HL-60 (cell line): ENCODE measurements around the gene SOX30.

Experiments
- DNase-seq, 2 experiments: peaks; one replicate each; pipeline ENCODE4 v3.0.0-alpha.2; 2010 to 2020; ENCODE audit warnings: low read depth in 1 of 2, low spot score in 1 of 2
- H3K27ac ChIP-seq: fragments of 250-450 bp; sonication (Bioruptor Pico); replicated peaks from 2 replicates; pipeline ENCODE4 v1.5.1; 2020; ENCODE audit warnings: mild to moderate bottlenecking, moderate library complexity
- H3K27me3 ChIP-seq: fragments of 250-450 bp; sonication (Bioruptor Pico); 2 replicates; pipeline ENCODE4 v1.5.1; 2021; ENCODE audit warnings: mild to moderate bottlenecking, moderate library complexity; ENCODE audit not compliant: insufficient read depth, poor library complexity, severe bottlenecking
- H3K4me3 ChIP-seq: replicated peaks from 2 replicates; pipeline ENCODE4 v1.5.1; 2011; ENCODE audit warnings: mild to moderate bottlenecking, control low read depth, low read length; ENCODE audit not compliant: insufficient read depth
- CTCF ChIP-seq: IDR thresholded peaks from one replicate; pipeline ENCODE4 v1.5.1; 2011; ENCODE audit warnings: low read length, control low read depth, inconsistent platforms; ENCODE audit not compliant: insufficient read depth
- GABPA ChIP-seq: IDR thresholded peaks from 2 replicates; pipeline ENCODE4 v1.6.1; 2012; ENCODE audit warnings: low read depth
- POLR2AphosphoS5 ChIP-seq: IDR thresholded peaks from 2 replicates; pipeline ENCODE4 v1.6.1; 2012; ENCODE audit warnings: low read depth
- REST ChIP-seq: IDR thresholded peaks from 2 replicates; pipeline ENCODE4 v1.6.1; 2012; ENCODE audit warnings: low read depth; ENCODE audit not compliant: insufficient replicate concordance
- SPI1 ChIP-seq: IDR thresholded peaks from 2 replicates; pipeline ENCODE4 v1.6.1; 2012; ENCODE audit warnings: low read depth, mild to moderate bottlenecking, borderline replicate concordance

Gene SOX30

GRCh38 chr5:157672976-157673375, 20.7 kb upstream of the SOX30 start:
- no peak for DNase-seq
- Histone ChIP-seq H3K27me3 (peaks cover 30% of the 10 kb centered on the region), H3K27ac (no peak overlapping the region), H3K4me3 (no peak overlapping the region)
- TF ChIP-seq REST (no peak), SPI1 (no peak), GABPA (no peak), CTCF (no peak), POLR2AphosphoS5 (no peak)

- peaks cover 30% of the 10 kb centered on the region for H3K27me3 ChIP-seq
- H3K4me3 ChIP-seq, result peak overlapping the region; percentile 42; the same call in 1 of the 2 replicates
- TF ChIP-seq SPI1, result no peak
- TF ChIP-seq REST, result no peak
- TF ChIP-seq CTCF, result no peak
- no peak for TF ChIP-seq GABPA
- no peak for TF ChIP-seq POLR2AphosphoS5
Observed at GRCh38 chr5:157671592-157672330, 19.5 kb upstream of the SOX30 start.

GRCh38 chr5:157670662-157671591, 18.7 kb upstream of the SOX30 start, which contains the start of gene C5orf52:
C5orf52 (plus strand) TSS chr5:157671533; CDS start chr5:157671615, 82 bp downstream.
- DNase-seq, result peak in 1 of 2 experiments; percentile 8
- no peak for TF ChIP-seq REST
- no peak for TF ChIP-seq CTCF
- no peak for TF ChIP-seq SPI1
- TF ChIP-seq GABPA, result no peak
- no peak for TF ChIP-seq POLR2AphosphoS5
- H3K27ac ChIP-seq, result no peak within 1 kb of the TSS
- peaks cover 30% of the 10 kb centered on the region for H3K27me3 ChIP-seq
- peak within 1 kb of the TSS; percentile 42 for H3K4me3 ChIP-seq

More at GRCh38 chr5:157671592-157672330, 19.5 kb upstream of the SOX30 start:
- DNase-seq, result no peak
- no peak overlapping the region for H3K27ac ChIP-seq
